Measurements from ENCODE around the gene PTPRK. TPM values are rescaled to one million over a fixed set of nuclear protein-coding genes. Genes with fewer than 3 reads are reported as not detected.

Gene PTPRK
- 142 and 149 TPM in 2 replicates for total RNA-seq

GRCh38 chr6:128520436-128521281 is at the start of gene PTPRK:
TSS of gene PTPRK (minus strand) at chr6:128520599. CDS start at chr6:128520358, 241 bp downstream.

